SK-N-SH (cell line): ENCODE measurements around the gene IL1F10.

Experiments
- FOXJ3 ChIP-seq: sonication (generic); formaldehyde crosslinking; IDR thresholded peaks from 2 replicates; pipeline ENCODE4 v1.5.1; 2020; ENCODE audit warnings: mild to moderate bottlenecking, missing genetic modification reagents
- FOXM1 ChIP-seq: IDR thresholded peaks from 2 replicates; pipeline ENCODE4 v1.4.0; 2012; ENCODE audit warnings: low read depth, mild to moderate bottlenecking
- TF ChIP-seq, protein P1 (sequence below): IDR thresholded peaks from 2 replicates; pipeline ENCODE4 v1.4.0; 2012; ENCODE audit warnings: low read depth

- TF ChIP-seq, protein P1, sequence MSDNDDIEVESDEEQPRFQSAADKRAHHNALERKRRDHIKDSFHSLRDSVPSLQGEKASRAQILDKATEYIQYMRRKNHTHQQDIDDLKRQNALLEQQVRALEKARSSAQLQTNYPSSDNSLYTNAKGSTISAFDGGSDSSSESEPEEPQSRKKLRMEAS = no peak
- no peak for TF ChIP-seq FOXJ3
- TF ChIP-seq FOXM1 = no peak
Observed at GRCh38 chr2:113098532-113098931, 30.8 kb downstream of the IL1F10 start.
